Neural progenitor cell (in vitro differentiated cells): ENCODE results near the gene SHROOM2.

Source experiments
- EZH2 ChIP-seq: fragments of 200-600 bp; sonication (generic); IDR thresholded peaks from 2 replicates; pipeline ENCODE4 v1.6.1; 2017; ENCODE audit warnings: antibody characterized with exemption, mild to moderate bottlenecking, moderate library complexity
- TF ChIP-seq, protein P1 (sequence below): fragments of 200-600 bp; sonication (generic); IDR thresholded peaks from 2 replicates; pipeline ENCODE4 v1.5.1; 2017; ENCODE audit warnings: antibody characterized with exemption, mild to moderate bottlenecking

DNA sequence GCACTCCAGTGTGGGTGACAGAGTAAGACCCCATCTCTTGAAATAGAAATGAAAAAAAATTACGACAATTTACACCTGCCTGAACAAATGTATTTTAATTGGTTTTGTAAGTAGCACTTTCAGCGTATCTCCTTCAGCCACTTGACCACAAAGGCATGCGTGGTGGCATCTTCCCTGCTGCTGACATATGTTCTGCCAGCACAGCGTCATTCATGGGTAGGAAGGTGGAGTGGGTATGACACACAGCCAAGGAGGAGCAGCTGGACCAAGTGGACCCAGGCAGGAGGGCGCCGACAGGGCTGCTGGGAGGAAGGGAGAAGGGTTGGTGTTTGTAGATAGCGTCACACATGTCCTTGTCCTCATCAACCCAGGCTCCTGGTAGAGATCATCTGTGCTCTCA, 152.3 kb downstream of the SHROOM2 start:
- TF ChIP-seq, protein P1, sequence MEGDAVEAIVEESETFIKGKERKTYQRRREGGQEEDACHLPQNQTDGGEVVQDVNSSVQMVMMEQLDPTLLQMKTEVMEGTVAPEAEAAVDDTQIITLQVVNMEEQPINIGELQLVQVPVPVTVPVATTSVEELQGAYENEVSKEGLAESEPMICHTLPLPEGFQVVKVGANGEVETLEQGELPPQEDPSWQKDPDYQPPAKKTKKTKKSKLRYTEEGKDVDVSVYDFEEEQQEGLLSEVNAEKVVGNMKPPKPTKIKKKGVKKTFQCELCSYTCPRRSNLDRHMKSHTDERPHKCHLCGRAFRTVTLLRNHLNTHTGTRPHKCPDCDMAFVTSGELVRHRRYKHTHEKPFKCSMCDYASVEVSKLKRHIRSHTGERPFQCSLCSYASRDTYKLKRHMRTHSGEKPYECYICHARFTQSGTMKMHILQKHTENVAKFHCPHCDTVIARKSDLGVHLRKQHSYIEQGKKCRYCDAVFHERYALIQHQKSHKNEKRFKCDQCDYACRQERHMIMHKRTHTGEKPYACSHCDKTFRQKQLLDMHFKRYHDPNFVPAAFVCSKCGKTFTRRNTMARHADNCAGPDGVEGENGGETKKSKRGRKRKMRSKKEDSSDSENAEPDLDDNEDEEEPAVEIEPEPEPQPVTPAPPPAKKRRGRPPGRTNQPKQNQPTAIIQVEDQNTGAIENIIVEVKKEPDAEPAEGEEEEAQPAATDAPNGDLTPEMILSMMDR, result no peak
- no peak for TF ChIP-seq EZH2
